ENCODE data around the gene ARHGAP9.

- TF ChIP-seq POLR2A (IDR thresholded peaks at IDR 0.05; ENCODE audit: low read length) (no peak), GATA1 (IDR thresholded peaks at IDR 0.05; ENCODE audit: low read depth, low read length) (no peak)
These were observed 21.0 kb downstream of the ARHGAP9 start for GRCh38 chr12:57458665-57459054.

All from erythroblast (primary cell).